ENCODE measurements around the gene CBLB.

- no peak for TF ChIP-seq TCF7L2 (IDR thresholded peaks at IDR 0.05; ENCODE audit: low read depth, low read length)
- TF ChIP-seq CTCF (IDR thresholded peaks at IDR 0.05): no peak
- TF ChIP-seq POLR2AphosphoS5 (IDR thresholded peaks at IDR 0.05; ENCODE audit: low read depth, low read length): no peak
- TF ChIP-seq REST (IDR thresholded peaks at IDR 0.05; ENCODE audit: insufficient read depth in 1 of 2, low read depth in 2 of 2, low read length in 1 of 2): no peak
- no peak for TF ChIP-seq SIN3A (IDR thresholded peaks at IDR 0.05; ENCODE audit: borderline replicate concordance, insufficient read depth, low read depth, low read length)
Measured at GRCh38 chr3:105764378-105765307, 104.2 kb downstream of the CBLB start.
